ENCODE data around the gene CD19. TPM values are rescaled to one million over a fixed set of nuclear protein-coding genes. Genes with fewer than 3 reads are reported as not detected.

The CD19 gene
- total and polyA plus RNA-seq, 2 of the 8 experiments (the other 6 are each of a cell fraction or from before 2014, with no cell fraction given), result 0.57 to 0.65 TPM

GRCh38 chr16:28902909-28903308, 28.9 kb upstream of the CD19 start:
- Histone ChIP-seq H3K4me3 (ENCODE audit: extremely low read depth in 1 of 4, insufficient read depth in 2 of 4, low read depth in 3 of 4, low read length in 4 of 4) (no peak overlapping the region), H4K91ac (replicated peaks; ENCODE audit: insufficient read length, low read length) (no peak overlapping the region), H3K79me2 (ENCODE audit: control insufficient read depth in 1 of 2, insufficient read depth in 2 of 2, low read length in 2 of 2) (no peaks in the 10 kb centered on the region), H3K79me1 (ENCODE audit: low read depth, low read length) (no peaks in the 10 kb centered on the region), H3K23me2 (ENCODE audit: low read depth, low read length) (no peaks in the 10 kb centered on the region), H3K9me3 (ENCODE audit: insufficient read depth in 2 of 2, low read depth in 1 of 2, low read length in 1 of 2) (no peaks in the 10 kb centered on the region), H2AFZ (ENCODE audit: low read length) (no peak overlapping the region), H3K4me2 (ENCODE audit: insufficient read depth in 1 of 2, low read depth in 2 of 2, low read length in 2 of 2) (no peak overlapping the region), H3K9ac (replicated peaks in 1 of 4; ENCODE audit: extremely low read depth in 1 of 4, low read depth in 3 of 4, low read length in 3 of 4) (no peak overlapping the region), H2BK20ac (ENCODE audit: low read length) (no peak overlapping the region), H3K56ac (replicated peaks; ENCODE audit: insufficient read length, low read depth, low read length) (no peak overlapping the region), H2BK15ac (ENCODE audit: low read length) (no peak overlapping the region), H2BK5ac (ENCODE audit: low read depth, low read length) (no peak overlapping the region), H3K23ac (ENCODE audit: insufficient read length) (no peak overlapping the region), H3K27ac (ENCODE audit: low read depth, low read length) (no peak overlapping the region), H2BK120ac (replicated peaks; ENCODE audit: low read depth, low read length) (no peak overlapping the region), H3K27me3 (replicated peaks in 1 of 4; ENCODE audit: control insufficient read depth in 3 of 4, extremely low read depth in 1 of 4, insufficient read depth in 3 of 4, low read length in 3 of 4) (no peaks in the 10 kb centered on the region), H3K36me3 (ENCODE audit: control insufficient read depth in 2 of 4, insufficient read depth in 4 of 4, low read length in 3 of 4) (no peaks in the 10 kb centered on the region; a peak in 1 of 8 replicates), H3K14ac (ENCODE audit: insufficient read length) (no peak overlapping the region), H3K4me1 (replicated peaks in 1 of 4; ENCODE audit: control insufficient read depth in 3 of 4, insufficient read depth in 4 of 4, low read length in 3 of 4) (no peaks in the 10 kb centered on the region; a peak in 1 of 7 replicates), H3K18ac (ENCODE audit: extremely low read depth, low read length) (no peak overlapping the region), H3K4ac (replicated peaks; ENCODE audit: insufficient read length, low read depth, low read length) (no peak overlapping the region), H4K8ac (ENCODE audit: extremely low read depth, insufficient read depth, low read length) (no peak overlapping the region; the same call in 1 of the 2 replicates), H2AK5ac (ENCODE audit: low read depth, low read length) (no peak overlapping the region), H2BK12ac (ENCODE audit: low read depth, low read length) (no peak overlapping the region), H4K20me1 (replicated peaks in 1 of 2; ENCODE audit: control insufficient read depth in 1 of 2, insufficient read depth in 2 of 2, low read length in 2 of 2) (peaks cover 0 to 3% of the 10 kb centered on the region in 2 experiments), H4K5ac (ENCODE audit: insufficient read length, low read depth, low read length) (no peak overlapping the region)
- ChIA-PET POLR2A (ENCODE audit: partially characterized antibody) (interaction anchor here (1.1 to 1.8 kb wide), 4 partner anchors 9 to 20 kb away, joined by 3 to 6 read pairs (median 4); no protein-coding TSS in a partner anchor), CTCF (ENCODE audit: partially characterized antibody) (interaction anchor here (0.8 kb wide), 1 partner anchor 12 kb away, joined by 3 read pairs; no protein-coding TSS in a partner anchor)
- FAIRE-seq, result no peak
- 87% methylated on average over 8 of the region's 11 CpGs; no CpG with 5 or more reads in 1 of the 2 experiments for WGBS, 2 experiments (ENCODE audit: extremely low coverage in 1 of 2, insufficient coverage in 1 of 2, insufficient read length in 1 of 2, insufficient replicate concordance in 2 of 2, low coverage in 1 of 2, low lambda C conversion rate in 2 of 2, missing lambda C conversion rate in 1 of 2)
- no peak for DNase-seq (ENCODE audit: low read depth in 1 of 2, low spot score in 2 of 2)
- TF ChIP-seq PHF8 (conservative IDR thresholded peaks at IDR 0.05; ENCODE audit: low read depth, low read length) (no peak), NANOG (IDR thresholded peaks at IDR 0.05; ENCODE audit: insufficient read depth, low read depth, low read length, poor library complexity, severe bottlenecking) (no peak), CREB1 (IDR thresholded peaks at IDR 0.05) (no peak), SIN3A (conservative IDR thresholded peaks at IDR 0.05 in 1 of 2, IDR thresholded peaks at IDR 0.05 in 1 of 2; ENCODE audit: low read depth in 1 of 2, low read length in 2 of 2) (no peak), TAF1 (IDR thresholded peaks at IDR 0.05; ENCODE audit: low read depth, low read length) (no peak), RBBP5 (IDR thresholded peaks at IDR 0.05; ENCODE audit: borderline replicate concordance, low read depth, low read length) (no peak), CBX5 (IDR thresholded peaks at IDR 0.05; ENCODE audit: low read depth, low read length) (no peak), EP300 (IDR thresholded peaks at IDR 0.05; ENCODE audit: borderline replicate concordance in 1 of 2, low read depth in 2 of 2, low read length in 2 of 2) (no peak), JUND (IDR thresholded peaks at IDR 0.05; ENCODE audit: low read length) (no peak), YY1 (IDR thresholded peaks at IDR 0.05; ENCODE audit: low read depth, low read length) (no peak), ATF3 (IDR thresholded peaks at IDR 0.05; ENCODE audit: insufficient read depth, low read depth, low read length) (no peak), CHD2 (IDR thresholded peaks at IDR 0.05; ENCODE audit: low read length) (no peak), SRF (IDR thresholded peaks at IDR 0.05; ENCODE audit: low read depth, low read length) (no peak), SUZ12 (IDR thresholded peaks at IDR 0.05; ENCODE audit: low read length) (no peak)

Measured in H1 (cell line).